GM19438 (cell line): ENCODE results near the gene DIAPH2.
A peak's percentile ranks its signal among the peaks of the same experiment; 100 is the strongest.

ENCODE experiments used
- ATAC-seq: cut with Tn5 transposase; IDR thresholded peaks from one replicate; pipeline ENCODE4 v1.9.1; 2021; ENCODE audit warnings: low read depth; ENCODE audit not compliant: unreplicated experiment

Gene DIAPH2

GRCh38 chrX:97132664-97133415 lies 448.2 kb downstream of the DIAPH2 start:
- no peak for ATAC-seq

- no peak for ATAC-seq
Measured at GRCh38 chrX:97145934-97146333, 461.3 kb downstream of the DIAPH2 start.

- no peak for ATAC-seq
Measured at GRCh38 chrX:97155816-97156215, 471.2 kb downstream of the DIAPH2 start.

GRCh38 chrX:97158269-97158668 lies 473.6 kb downstream of the DIAPH2 start:
- no peak for ATAC-seq

GRCh38 chrX:97159916-97160800 lies 475.5 kb downstream of the DIAPH2 start:
- no peak for ATAC-seq

- ATAC-seq: no peak
Measured at GRCh38 chrX:97167333-97167732, 482.7 kb downstream of the DIAPH2 start.

- ATAC-seq: peak; percentile 68
Measured at GRCh38 chrX:97168646-97169045, 484.0 kb downstream of the DIAPH2 start.

GRCh38 chrX:97175147-97175546 lies 490.5 kb downstream of the DIAPH2 start:
- ATAC-seq: no peak

GRCh38 chrX:97189668-97190067 lies 505.0 kb downstream of the DIAPH2 start:
- no peak for ATAC-seq

- ATAC-seq: no peak
Measured at GRCh38 chrX:97199501-97199900, 514.9 kb downstream of the DIAPH2 start.

GRCh38 chrX:97200454-97200853 lies 515.8 kb downstream of the DIAPH2 start:
- no peak for ATAC-seq

GRCh38 chrX:97210501-97210900 lies 525.9 kb downstream of the DIAPH2 start:
- ATAC-seq: no peak

- no peak for ATAC-seq
Measured at GRCh38 chrX:97211070-97211469, 526.4 kb downstream of the DIAPH2 start.

GRCh38 chrX:97215186-97215585 lies 530.5 kb downstream of the DIAPH2 start:
- no peak for ATAC-seq

- ATAC-seq: no peak
Measured at GRCh38 chrX:97224148-97224547, 539.5 kb downstream of the DIAPH2 start.

- no peak for ATAC-seq
Measured at GRCh38 chrX:97229318-97229717, 544.7 kb downstream of the DIAPH2 start.

GRCh38 chrX:97230948-97231347 lies 546.3 kb downstream of the DIAPH2 start:
- no peak for ATAC-seq

GRCh38 chrX:97234471-97235081 lies 549.9 kb downstream of the DIAPH2 start:
- ATAC-seq: peak; percentile 86

GRCh38 chrX:97238632-97239031 lies 554.0 kb downstream of the DIAPH2 start:
- ATAC-seq: no peak

GRCh38 chrX:97252111-97252510 lies 567.5 kb downstream of the DIAPH2 start:
- ATAC-seq: no peak

GRCh38 chrX:97260679-97261078 lies 576.0 kb downstream of the DIAPH2 start:
- no peak for ATAC-seq
